Suprapubic skin (tissue), 4 donors: ENCODE measurements around the gene FBXW9. TPM values are rescaled to one million over a fixed set of nuclear protein-coding genes. Genes with fewer than 3 reads are reported as not detected.

Experiments
- DNase-seq, 2 donors: peaks; one replicate each; pipeline ENCODE4 v3.0.0-alpha.2; 2019; ENCODE audit warnings: low spot score in 2 of 2
- H3K27ac ChIP-seq: fragments of 200-600 bp; sonication (generic); one replicate; pipeline ENCODE4 v1.5.1; 2019
- H3K27me3 ChIP-seq: fragments of 200-600 bp; sonication (generic); one replicate; pipeline ENCODE4 v1.5.1; 2019
- H3K36me3 ChIP-seq: fragments of 200-600 bp; sonication (generic); one replicate; pipeline ENCODE4 v1.5.1; 2019
- H3K4me1 ChIP-seq: fragments of 200-600 bp; sonication (generic); one replicate; pipeline ENCODE4 v1.5.1; 2019
- H3K4me3 ChIP-seq: fragments of 200-600 bp; sonication (generic); one replicate; pipeline ENCODE4 v1.5.1; 2019; ENCODE audit warnings: mild to moderate bottlenecking
- H3K9me3 ChIP-seq: fragments of 200-600 bp; sonication (generic); one replicate; pipeline ENCODE4 v1.5.1; 2019
- CTCF ChIP-seq, 2 donors: fragments of 200-600 bp in 1 of 2; fragments of 450-650 bp in 1 of 2; sonication (generic) in 1 of 2; IDR thresholded peaks; one replicate each; pipeline ENCODE4 v1.5.1; 2016 to 2019; ENCODE audit warnings: antibody characterized with exemption in 2 of 2, mild to moderate bottlenecking in 1 of 2, moderate library complexity in 1 of 2
- EP300 ChIP-seq: sonication (generic); formaldehyde crosslinking; IDR thresholded peaks from one replicate; pipeline ENCODE4 v1.6.1; 2017; ENCODE audit warnings: antibody characterized with exemption
- POLR2A ChIP-seq, 2 donors: fragments of 450-650 bp; IDR thresholded peaks; one replicate each; pipeline ENCODE4 v1.6.1; 2017; ENCODE audit warnings: antibody characterized with exemption in 2 of 2, mild to moderate bottlenecking in 2 of 2, moderate library complexity in 2 of 2
- POLR2AphosphoS5 ChIP-seq, 3 donors: sonication (generic); formaldehyde crosslinking; IDR thresholded peaks; one replicate each; pipeline ENCODE4 v1.6.1; 2017; ENCODE audit warnings: antibody characterized with exemption in 3 of 3
- WGBS: methylation state at CpG from one replicate; pipeline ENCODE4 v1.1.5; 2018; 5-methylcytosine and 5-hydroxymethylcytosine counted together
- total RNA-seq, 4 donors: library from RNA; depleted of rRNA; stranded (reverse); fragments of >200 nt; gene quantifications; one replicate each; pipeline ENCODE4 v1.1.0, GENCODE V29; 2016

The FBXW9 gene
- total RNA-seq, 4 donors from 2014 or later: 9.7 to 13.7 (median 12.3) TPM

GRCh38 chr19:12695514-12695913, 917 bp downstream of the FBXW9 start:
- Histone ChIP-seq H3K9me3 (no peaks in the 10 kb centered on the region), H3K27me3 (no peaks in the 10 kb centered on the region), H3K36me3 (peaks cover 21% of the 10 kb centered on the region), H3K4me3 (peak overlapping the region; percentile 81), H3K27ac (no peak overlapping the region), H3K4me1 (peaks cover 22% of the 10 kb centered on the region)
- TF ChIP-seq CTCF (IDR thresholded peaks at IDR 0.05) (no peak), POLR2AphosphoS5 (IDR thresholded peaks at IDR 0.05) (no peak), EP300 (no peak), POLR2A (IDR thresholded peaks at IDR 0.05) (no peak)
- 67% methylated on average over 1 of the region's 1 CpG for WGBS
- DNase-seq: no peak

GRCh38 chr19:12695096-12695495, 1.3 kb downstream of the FBXW9 start:
- WGBS: 100% methylated on average over 1 of the region's 2 CpGs
- H3K4me1 ChIP-seq: peaks cover 22% of the 10 kb centered on the region
- H3K4me3 ChIP-seq: peak overlapping the region; percentile 81
- no peaks in the 10 kb centered on the region for H3K9me3 ChIP-seq
- DNase-seq: no peak
- H3K27me3 ChIP-seq: no peaks in the 10 kb centered on the region
- no peak overlapping the region for H3K27ac ChIP-seq
- TF ChIP-seq EP300: no peak
- no peak for TF ChIP-seq POLR2AphosphoS5 (IDR thresholded peaks at IDR 0.05)
- no peak for TF ChIP-seq CTCF (IDR thresholded peaks at IDR 0.05)
- no peak for TF ChIP-seq POLR2A (IDR thresholded peaks at IDR 0.05)
- peaks cover 17% of the 10 kb centered on the region for H3K36me3 ChIP-seq

- DNase-seq: no peak
- no peak overlapping the region for H3K27ac ChIP-seq
- H3K4me3 ChIP-seq: no peak overlapping the region
- H3K4me1 ChIP-seq: peaks cover 22% of the 10 kb centered on the region
- 95% methylated on average over 10 of the region's 16 CpGs for WGBS
- peaks cover 14% of the 10 kb centered on the region for H3K36me3 ChIP-seq
- TF ChIP-seq EP300 (no peak), CTCF (IDR thresholded peaks at IDR 0.05) (no peak), POLR2A (IDR thresholded peaks at IDR 0.05) (no peak), POLR2AphosphoS5 (IDR thresholded peaks at IDR 0.05) (no peak)
- H3K27me3 ChIP-seq: no peaks in the 10 kb centered on the region
- H3K9me3 ChIP-seq: no peaks in the 10 kb centered on the region
These were observed 1.8 kb downstream of the FBXW9 start for GRCh38 chr19:12694641-12695040.

- no peak overlapping the region for H3K27ac ChIP-seq
- no peak overlapping the region for H3K4me3 ChIP-seq
- peaks cover 7% of the 10 kb centered on the region for H3K36me3 ChIP-seq
- 92% methylated on average over 5 of the region's 5 CpGs for WGBS
- DNase-seq: no peak
- H3K27me3 ChIP-seq: no peaks in the 10 kb centered on the region
- H3K9me3 ChIP-seq: no peaks in the 10 kb centered on the region
- peaks cover 22% of the 10 kb centered on the region for H3K4me1 ChIP-seq
- TF ChIP-seq POLR2AphosphoS5 (IDR thresholded peaks at IDR 0.05) (no peak), CTCF (IDR thresholded peaks at IDR 0.05) (no peak), EP300 (no peak), POLR2A (IDR thresholded peaks at IDR 0.05) (no peak)
These were observed 3.5 kb downstream of the FBXW9 start for GRCh38 chr19:12692960-12693359.

GRCh38 chr19:12689581-12690216, 6.7 kb downstream of the FBXW9 start:
- Histone ChIP-seq H3K27ac (no peak overlapping the region), H3K36me3 (peaks cover 7% of the 10 kb centered on the region), H3K9me3 (no peaks in the 10 kb centered on the region), H3K4me3 (no peak overlapping the region), H3K27me3 (no peaks in the 10 kb centered on the region), H3K4me1 (peaks cover under 1% of the 10 kb centered on the region)
- WGBS: 73% methylated on average over 11 of the region's 26 CpGs
- DNase-seq: no peak
- no peak for TF ChIP-seq CTCF (IDR thresholded peaks at IDR 0.05)
- TF ChIP-seq EP300: no peak
- TF ChIP-seq POLR2A (IDR thresholded peaks at IDR 0.05): no peak
- TF ChIP-seq POLR2AphosphoS5 (IDR thresholded peaks at IDR 0.05): no peak
